ENCODE data around the gene MYL2. TPM values are rescaled to one million over a fixed set of nuclear protein-coding genes. Genes with fewer than 3 reads are reported as not detected.

Gene MYL2, protein sequence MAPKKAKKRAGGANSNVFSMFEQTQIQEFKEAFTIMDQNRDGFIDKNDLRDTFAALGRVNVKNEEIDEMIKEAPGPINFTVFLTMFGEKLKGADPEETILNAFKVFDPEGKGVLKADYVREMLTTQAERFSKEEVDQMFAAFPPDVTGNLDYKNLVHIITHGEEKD
- polyA plus RNA-seq: not detected in 2 replicates
- not detected in 2 replicates for polyA minus RNA-seq

DNA sequence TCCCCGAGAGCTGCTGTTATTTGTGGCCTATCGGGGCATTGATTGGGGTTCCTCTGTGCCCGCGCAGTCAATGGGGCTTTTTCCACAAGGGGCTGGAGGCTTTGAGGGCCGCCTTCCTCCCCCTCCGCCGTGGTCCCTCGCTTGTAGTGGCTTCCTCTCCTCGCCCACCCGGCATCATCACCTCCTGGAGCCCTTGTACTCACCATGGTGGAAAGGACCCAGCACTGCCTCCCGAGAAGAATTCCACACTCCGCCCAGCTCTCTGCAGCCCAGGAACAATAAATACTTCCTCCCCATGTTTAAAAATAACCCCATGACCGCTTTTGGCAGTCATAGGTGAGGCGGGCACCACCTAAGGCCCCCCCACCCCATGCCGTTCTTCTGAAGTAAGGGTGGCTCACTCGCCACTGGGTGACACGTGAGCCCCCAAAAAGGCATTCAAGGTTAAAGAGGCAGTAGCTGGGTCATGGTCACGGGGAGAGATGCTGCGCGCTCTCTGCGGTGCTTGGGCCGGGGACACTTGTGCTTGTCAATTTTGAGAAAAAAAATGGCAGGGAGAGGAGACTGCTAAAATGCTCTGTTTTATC lies at the start of gene MYL2:
Gene MYL2, minus strand, starts transcription at position 256 of the 587 bp plus-strand sequence. Its CDS starts 50 bp downstream, at position 206.
- TF ChIP-seq MXI1 (conservative IDR thresholded peaks at IDR 0.05; ENCODE audit: poor library complexity, severe bottlenecking): no peak
- no peak for TF ChIP-seq EP300 (conservative IDR thresholded peaks at IDR 0.05; ENCODE audit: poor library complexity, severe bottlenecking)
- TF ChIP-seq POLR2AphosphoS5 (IDR thresholded peaks at IDR 0.05): no peak
- TF ChIP-seq SMC3 (conservative IDR thresholded peaks at IDR 0.05; ENCODE audit: poor library complexity): no peak
- no peak for TF ChIP-seq REST (IDR thresholded peaks at IDR 0.05; ENCODE audit: borderline replicate concordance)
- no peak for TF ChIP-seq TAF1 (IDR thresholded peaks at IDR 0.05; ENCODE audit: low read depth)
- TF ChIP-seq RAD21 (conservative IDR thresholded peaks at IDR 0.05): no peak
- no peak for TF ChIP-seq EZH2 (IDR thresholded peaks at IDR 0.05; ENCODE audit: borderline replicate concordance, insufficient read depth, low read length, poor library complexity, severe bottlenecking)
- TF ChIP-seq, protein P1, sequence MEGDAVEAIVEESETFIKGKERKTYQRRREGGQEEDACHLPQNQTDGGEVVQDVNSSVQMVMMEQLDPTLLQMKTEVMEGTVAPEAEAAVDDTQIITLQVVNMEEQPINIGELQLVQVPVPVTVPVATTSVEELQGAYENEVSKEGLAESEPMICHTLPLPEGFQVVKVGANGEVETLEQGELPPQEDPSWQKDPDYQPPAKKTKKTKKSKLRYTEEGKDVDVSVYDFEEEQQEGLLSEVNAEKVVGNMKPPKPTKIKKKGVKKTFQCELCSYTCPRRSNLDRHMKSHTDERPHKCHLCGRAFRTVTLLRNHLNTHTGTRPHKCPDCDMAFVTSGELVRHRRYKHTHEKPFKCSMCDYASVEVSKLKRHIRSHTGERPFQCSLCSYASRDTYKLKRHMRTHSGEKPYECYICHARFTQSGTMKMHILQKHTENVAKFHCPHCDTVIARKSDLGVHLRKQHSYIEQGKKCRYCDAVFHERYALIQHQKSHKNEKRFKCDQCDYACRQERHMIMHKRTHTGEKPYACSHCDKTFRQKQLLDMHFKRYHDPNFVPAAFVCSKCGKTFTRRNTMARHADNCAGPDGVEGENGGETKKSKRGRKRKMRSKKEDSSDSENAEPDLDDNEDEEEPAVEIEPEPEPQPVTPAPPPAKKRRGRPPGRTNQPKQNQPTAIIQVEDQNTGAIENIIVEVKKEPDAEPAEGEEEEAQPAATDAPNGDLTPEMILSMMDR (IDR thresholded peaks at IDR 0.05; ENCODE audit: poor library complexity, severe bottlenecking): no peak
- Histone ChIP-seq H3F3A (ENCODE audit: insufficient read depth, low read length, poor library complexity, severe bottlenecking) (no peaks in the 10 kb centered on the region), H2AFZ (ENCODE audit: low read depth, low read length) (no peak within 1 kb of the TSS), H3K9ac (ENCODE audit: low read length) (no peak within 1 kb of the TSS), H3K9me2 (ENCODE audit: insufficient read depth, low read length) (no peaks in the 10 kb centered on the region), H3K36me3 (ENCODE audit: insufficient read depth, low read length) (no peaks in the 10 kb centered on the region), H3K79me2 (replicated peaks; ENCODE audit: insufficient read depth, low read length) (no peaks in the 10 kb centered on the region), H3K27ac (ENCODE audit: low read length) (no peak within 1 kb of the TSS), H4K20me1 (ENCODE audit: insufficient read depth) (no peaks in the 10 kb centered on the region), H3K4me3 (ENCODE audit: low read length) (no peak within 1 kb of the TSS), H3K9me3 (ENCODE audit: low read length) (no peaks in the 10 kb centered on the region), H3K4me2 (ENCODE audit: low read length) (no peak within 1 kb of the TSS), H3K27me3 (ENCODE audit: insufficient read depth, low read depth, low read length) (no peaks in the 10 kb centered on the region)

- H3K79me2 ChIP-seq (replicated peaks; ENCODE audit: insufficient read depth, low read length): no peaks in the 10 kb centered on the region
- H3K9me3 ChIP-seq (ENCODE audit: low read length): no peaks in the 10 kb centered on the region
- no peak overlapping the region for H3K4me3 ChIP-seq (ENCODE audit: low read length)
- no peak overlapping the region for H3K9ac ChIP-seq (ENCODE audit: low read length)
- H2AFZ ChIP-seq (ENCODE audit: low read depth, low read length): no peak overlapping the region
- H3K27me3 ChIP-seq (ENCODE audit: insufficient read depth, low read depth, low read length): no peaks in the 10 kb centered on the region
- H3K27ac ChIP-seq (ENCODE audit: low read length): no peak overlapping the region
- H3K36me3 ChIP-seq (ENCODE audit: insufficient read depth, low read length): no peaks in the 10 kb centered on the region
- H4K20me1 ChIP-seq (ENCODE audit: insufficient read depth): no peaks in the 10 kb centered on the region
- no peak overlapping the region for H3K4me2 ChIP-seq (ENCODE audit: low read length)
- no peak for TF ChIP-seq EP300 (conservative IDR thresholded peaks at IDR 0.05; ENCODE audit: poor library complexity, severe bottlenecking)
- no peak for TF ChIP-seq SMC3 (conservative IDR thresholded peaks at IDR 0.05; ENCODE audit: poor library complexity)
- no peak for TF ChIP-seq RAD21 (conservative IDR thresholded peaks at IDR 0.05)
- no peak for TF ChIP-seq EZH2 (IDR thresholded peaks at IDR 0.05; ENCODE audit: borderline replicate concordance, insufficient read depth, low read length, poor library complexity, severe bottlenecking)
- TF ChIP-seq, protein P1 (IDR thresholded peaks at IDR 0.05; ENCODE audit: poor library complexity, severe bottlenecking): no peak
- TF ChIP-seq TAF1 (IDR thresholded peaks at IDR 0.05; ENCODE audit: low read depth): no peak
- no peak for TF ChIP-seq MXI1 (conservative IDR thresholded peaks at IDR 0.05; ENCODE audit: poor library complexity, severe bottlenecking)
- no peak for TF ChIP-seq POLR2AphosphoS5 (IDR thresholded peaks at IDR 0.05)
- TF ChIP-seq REST (IDR thresholded peaks at IDR 0.05; ENCODE audit: borderline replicate concordance): no peak
- no peaks in the 10 kb centered on the region for H3F3A ChIP-seq (ENCODE audit: insufficient read depth, low read length, poor library complexity, severe bottlenecking)
- H3K9me2 ChIP-seq (ENCODE audit: insufficient read depth, low read length): no peaks in the 10 kb centered on the region
Observed at GRCh38 chr12:110966081-110966760, 45.8 kb upstream of the MYL2 start.

Data from neural cell (in vitro differentiated cells).